RWPE2 (cell line): ENCODE measurements around the gene ATP2A3.

Source experiments
- ATAC-seq: fragments of 200-7000 bp; cut with Tn5 transposase; 3 replicates; pipeline ENCODE4 v1.9.1; 2021; ENCODE audit warnings: low read depth
- DNase-seq: peaks from one replicate; pipeline ENCODE4 v3.0.0-alpha.2; 2020; ENCODE audit warnings: low spot score
- H3K27ac ChIP-seq: fragments of 450-650 bp; 2 replicates; pipeline ENCODE4 v1.5.1; 2017; ENCODE audit warnings: mild to moderate bottlenecking; ENCODE audit not compliant: poor library complexity, severe bottlenecking
- H3K27me3 ChIP-seq: fragments of 250-450 bp; sonication (Bioruptor Pico); 2 replicates; pipeline ENCODE4 v1.5.1; 2021; ENCODE audit warnings: mild to moderate bottlenecking, moderate library complexity; ENCODE audit not compliant: insufficient read depth, poor library complexity, severe bottlenecking
- H3K36me3 ChIP-seq: fragments of 250-450 bp; sonication (Bioruptor Pico); 2 replicates; pipeline ENCODE4 v1.5.1; 2020; ENCODE audit warnings: low read depth, mild to moderate bottlenecking, moderate library complexity
- H3K4me1 ChIP-seq: fragments of 250-450 bp; sonication (Bioruptor Pico); 2 replicates; pipeline ENCODE4 v1.5.1; 2021; ENCODE audit warnings: mild to moderate bottlenecking, moderate library complexity; ENCODE audit not compliant: insufficient read depth, poor library complexity, severe bottlenecking
- H3K4me3 ChIP-seq: fragments of 250-450 bp; sonication (Bioruptor Pico); 2 replicates; pipeline ENCODE4 v1.5.1; 2021; ENCODE audit warnings: mild to moderate bottlenecking, moderate library complexity; ENCODE audit not compliant: severe bottlenecking
- H3K9me3 ChIP-seq: fragments of 250-450 bp; sonication (Bioruptor Pico); 2 replicates; pipeline ENCODE4 v1.5.1; 2021; ENCODE audit warnings: mild to moderate bottlenecking, moderate library complexity; ENCODE audit not compliant: severe bottlenecking
- TF ChIP-seq, protein P1 (sequence below): fragments of 450-650 bp; IDR thresholded peaks from one replicate; pipeline ENCODE4 v1.5.1; 2017; ENCODE audit warnings: mild to moderate bottlenecking, moderate library complexity; ENCODE audit not compliant: poor library complexity, severe bottlenecking

The ATP2A3 gene

DNA sequence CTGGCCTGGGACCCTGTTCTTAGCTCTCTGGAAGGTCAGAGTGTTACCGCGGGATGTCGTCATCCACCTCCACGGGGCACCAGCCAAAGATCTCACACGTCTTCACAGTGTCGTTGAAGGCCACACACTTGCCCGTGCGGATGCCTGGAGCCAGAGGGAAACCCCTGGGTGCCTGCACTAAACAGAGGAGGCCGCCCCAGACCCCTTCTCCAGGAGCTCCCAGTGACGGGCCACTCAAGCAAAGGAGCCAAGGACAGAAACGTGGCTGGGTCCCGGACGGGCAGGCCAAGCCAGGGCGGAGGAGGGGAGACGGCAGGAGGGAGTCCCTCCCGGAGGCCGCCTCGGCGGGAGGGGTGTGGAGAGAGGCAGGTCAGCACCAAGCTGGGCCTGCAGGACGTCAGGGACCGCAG lies 60.4 kb downstream of the ATP2A3 start:
- Histone ChIP-seq H3K27ac (no peak overlapping the region), H3K4me3 (no peak overlapping the region), H3K9me3 (no peaks in the 10 kb centered on the region), H3K27me3 (no peaks in the 10 kb centered on the region), H3K36me3 (no peaks in the 10 kb centered on the region), H3K4me1 (no peaks in the 10 kb centered on the region)
- TF ChIP-seq, protein P1, sequence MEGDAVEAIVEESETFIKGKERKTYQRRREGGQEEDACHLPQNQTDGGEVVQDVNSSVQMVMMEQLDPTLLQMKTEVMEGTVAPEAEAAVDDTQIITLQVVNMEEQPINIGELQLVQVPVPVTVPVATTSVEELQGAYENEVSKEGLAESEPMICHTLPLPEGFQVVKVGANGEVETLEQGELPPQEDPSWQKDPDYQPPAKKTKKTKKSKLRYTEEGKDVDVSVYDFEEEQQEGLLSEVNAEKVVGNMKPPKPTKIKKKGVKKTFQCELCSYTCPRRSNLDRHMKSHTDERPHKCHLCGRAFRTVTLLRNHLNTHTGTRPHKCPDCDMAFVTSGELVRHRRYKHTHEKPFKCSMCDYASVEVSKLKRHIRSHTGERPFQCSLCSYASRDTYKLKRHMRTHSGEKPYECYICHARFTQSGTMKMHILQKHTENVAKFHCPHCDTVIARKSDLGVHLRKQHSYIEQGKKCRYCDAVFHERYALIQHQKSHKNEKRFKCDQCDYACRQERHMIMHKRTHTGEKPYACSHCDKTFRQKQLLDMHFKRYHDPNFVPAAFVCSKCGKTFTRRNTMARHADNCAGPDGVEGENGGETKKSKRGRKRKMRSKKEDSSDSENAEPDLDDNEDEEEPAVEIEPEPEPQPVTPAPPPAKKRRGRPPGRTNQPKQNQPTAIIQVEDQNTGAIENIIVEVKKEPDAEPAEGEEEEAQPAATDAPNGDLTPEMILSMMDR = no peak
- no peak for ATAC-seq
- no peak for DNase-seq

DNA sequence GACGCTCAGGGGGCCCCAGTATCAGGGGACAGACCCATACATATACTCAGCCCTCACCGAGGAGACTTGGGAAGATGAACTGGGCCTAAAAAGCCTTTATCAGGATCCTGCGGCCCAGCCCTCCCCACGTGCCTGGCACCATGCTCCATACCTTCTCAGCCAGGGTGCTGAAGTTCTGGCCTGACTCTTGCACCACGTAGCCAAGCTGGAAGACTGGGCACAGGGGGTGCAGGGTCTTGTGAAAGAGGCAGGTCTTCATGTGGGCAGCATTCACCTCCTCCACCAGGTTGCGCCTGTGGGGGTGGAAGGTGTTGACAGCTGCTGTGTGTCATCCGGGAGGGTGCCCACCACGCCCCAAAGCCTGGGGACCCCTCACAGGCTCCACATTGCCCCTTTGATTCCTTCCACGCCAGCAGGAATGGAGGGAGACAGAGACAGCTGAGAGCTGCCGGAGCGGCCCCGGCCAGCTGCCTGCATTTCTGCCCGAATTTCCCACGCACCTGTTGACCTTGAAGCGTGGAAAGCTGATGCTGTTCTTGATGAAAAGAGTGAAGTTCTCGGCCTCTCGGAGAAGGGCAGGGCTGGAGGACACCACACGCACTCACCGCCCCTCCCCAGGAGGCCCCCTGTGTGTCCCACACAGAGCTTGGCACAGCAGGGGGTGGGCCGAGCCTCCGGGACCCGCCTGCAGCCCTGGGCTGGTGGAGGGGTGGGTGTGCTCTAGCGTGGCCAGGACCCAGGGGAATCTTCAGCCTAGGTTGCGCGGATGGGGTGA lies 61.0 kb downstream of the ATP2A3 start:
- H3K9me3 ChIP-seq = no peaks in the 10 kb centered on the region
- no peaks in the 10 kb centered on the region for H3K36me3 ChIP-seq
- ATAC-seq (no peak), DNase-seq (no peak)
- TF ChIP-seq, protein P1 = no peak
- H3K27me3 ChIP-seq = no peaks in the 10 kb centered on the region
- no peak overlapping the region for H3K27ac ChIP-seq
- no peak overlapping the region for H3K4me3 ChIP-seq
- no peaks in the 10 kb centered on the region for H3K4me1 ChIP-seq

DNA sequence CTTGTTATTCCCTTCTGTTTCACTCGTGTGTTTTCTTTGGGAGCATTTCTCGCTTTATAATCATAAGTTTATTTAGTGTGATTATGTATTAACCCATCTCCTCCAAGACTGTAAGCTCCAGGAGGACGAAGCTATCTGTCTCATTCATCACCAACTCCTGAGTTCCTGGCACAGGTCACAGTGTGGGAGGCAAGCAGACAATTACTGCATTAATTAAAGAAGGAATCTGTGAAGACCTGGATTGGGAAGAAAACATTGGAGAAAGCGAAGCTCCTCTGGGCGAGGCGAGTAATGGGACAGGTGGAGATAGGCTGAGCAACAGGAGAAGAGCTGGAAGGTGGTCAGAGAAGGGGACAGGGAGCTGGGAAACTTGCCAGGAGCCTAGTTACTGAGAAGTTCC lies 63.6 kb downstream of the ATP2A3 start:
- ATAC-seq (no peak), DNase-seq (no peak)
- TF ChIP-seq, protein P1 = no peak
- no peaks in the 10 kb centered on the region for H3K27me3 ChIP-seq
- H3K4me3 ChIP-seq = no peak overlapping the region
- no peaks in the 10 kb centered on the region for H3K4me1 ChIP-seq
- no peak overlapping the region for H3K27ac ChIP-seq
- H3K9me3 ChIP-seq = no peaks in the 10 kb centered on the region
- H3K36me3 ChIP-seq = no peaks in the 10 kb centered on the region

DNA sequence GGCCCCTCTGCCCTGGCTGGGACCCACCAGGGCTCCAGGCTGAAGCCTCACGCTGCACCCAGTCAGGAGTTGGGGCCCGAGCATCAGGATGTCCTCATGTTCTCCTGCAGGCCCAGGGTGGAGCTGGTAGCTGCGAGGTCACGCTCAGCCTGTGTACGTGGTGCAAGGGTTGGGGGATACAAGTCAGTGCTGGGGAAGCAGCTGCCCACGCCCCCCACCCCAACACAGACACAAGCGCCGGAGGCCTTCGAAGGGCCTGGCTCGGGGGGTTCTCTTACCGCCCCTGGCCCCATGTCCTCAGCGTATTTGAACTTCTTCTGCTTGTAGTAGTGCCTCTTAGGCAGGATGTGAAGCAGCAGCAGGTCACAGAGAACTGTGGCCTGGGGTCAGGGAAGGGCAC lies 66.5 kb downstream of the ATP2A3 start:
- no peak overlapping the region for H3K4me3 ChIP-seq

DNA sequence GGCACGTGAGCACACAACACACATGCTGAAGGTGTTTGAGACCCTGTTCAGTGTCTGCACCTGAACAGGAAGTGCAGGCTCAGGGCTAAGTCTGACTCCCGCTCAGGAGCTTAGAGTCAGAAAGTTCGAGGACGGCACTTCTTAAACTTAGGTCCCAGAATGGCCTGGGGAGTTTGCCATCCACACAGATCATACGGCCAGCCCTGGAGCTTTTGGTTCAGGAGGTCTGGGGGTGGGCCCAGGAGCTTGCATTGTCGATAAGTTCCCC lies 67.3 kb downstream of the ATP2A3 start:
- H3K4me1 ChIP-seq = peaks cover 5% of the 10 kb centered on the region
- no peaks in the 10 kb centered on the region for H3K36me3 ChIP-seq
- no peak overlapping the region for H3K27ac ChIP-seq
- TF ChIP-seq, protein P1 = no peak
- H3K27me3 ChIP-seq = no peaks in the 10 kb centered on the region
- no peak overlapping the region for H3K4me3 ChIP-seq
- ATAC-seq (no peak), DNase-seq (no peak)
- H3K9me3 ChIP-seq = no peaks in the 10 kb centered on the region

More for the DNA sequence above, 66.5 kb downstream of the ATP2A3 start:
- H3K27me3 ChIP-seq = no peaks in the 10 kb centered on the region
- H3K4me1 ChIP-seq = peaks cover 5% of the 10 kb centered on the region
- no peaks in the 10 kb centered on the region for H3K36me3 ChIP-seq
- ATAC-seq (no peak), DNase-seq (no peak)
- TF ChIP-seq, protein P1 = no peak
- H3K9me3 ChIP-seq = no peaks in the 10 kb centered on the region
- H3K27ac ChIP-seq = no peak overlapping the region
